ENCODE measurements around the gene C10orf71.

The C10orf71 gene

DNA sequence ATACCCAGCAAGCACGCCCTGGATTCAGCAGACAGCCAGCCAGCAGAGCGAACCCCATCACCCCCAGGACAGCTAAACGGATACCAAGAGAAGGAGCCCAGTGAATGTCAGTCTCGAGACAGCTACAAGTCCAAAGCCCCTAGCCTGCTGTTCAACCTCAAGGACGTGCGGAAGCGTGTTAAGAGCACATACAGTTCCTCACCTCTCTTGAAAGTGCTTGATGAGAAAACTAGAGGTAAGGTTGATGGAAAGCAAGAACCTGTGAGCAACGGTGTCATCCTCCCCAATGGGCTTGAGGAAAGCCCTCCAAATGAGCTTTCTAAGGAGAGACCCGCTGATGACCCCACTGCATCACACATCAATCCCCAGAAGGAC is 24.9 kb downstream of the C10orf71 start (continued):
- TF ChIP-seq, protein P1, sequence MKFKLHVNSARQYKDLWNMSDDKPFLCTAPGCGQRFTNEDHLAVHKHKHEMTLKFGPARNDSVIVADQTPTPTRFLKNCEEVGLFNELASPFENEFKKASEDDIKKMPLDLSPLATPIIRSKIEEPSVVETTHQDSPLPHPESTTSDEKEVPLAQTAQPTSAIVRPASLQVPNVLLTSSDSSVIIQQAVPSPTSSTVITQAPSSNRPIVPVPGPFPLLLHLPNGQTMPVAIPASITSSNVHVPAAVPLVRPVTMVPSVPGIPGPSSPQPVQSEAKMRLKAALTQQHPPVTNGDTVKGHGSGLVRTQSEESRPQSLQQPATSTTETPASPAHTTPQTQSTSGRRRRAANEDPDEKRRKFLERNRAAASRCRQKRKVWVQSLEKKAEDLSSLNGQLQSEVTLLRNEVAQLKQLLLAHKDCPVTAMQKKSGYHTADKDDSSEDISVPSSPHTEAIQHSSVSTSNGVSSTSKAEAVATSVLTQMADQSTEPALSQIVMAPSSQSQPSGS (tag by site-specific recombination; IDR thresholded peaks at IDR 0.05; ENCODE audit: low read depth) = no peak
- TF ChIP-seq ZNF311 (tag by site-specific recombination; IDR thresholded peaks at IDR 0.05; ENCODE audit: borderline replicate concordance) (no peak), ZFP69B (tag by site-specific recombination; IDR thresholded peaks at IDR 0.05) (no peak), ZNF37A (tag by site-specific recombination; IDR thresholded peaks at IDR 0.05) (no peak), YY2 (tag by site-specific recombination; IDR thresholded peaks at IDR 0.05) (no peak)
- TF ChIP-seq, protein P2, sequence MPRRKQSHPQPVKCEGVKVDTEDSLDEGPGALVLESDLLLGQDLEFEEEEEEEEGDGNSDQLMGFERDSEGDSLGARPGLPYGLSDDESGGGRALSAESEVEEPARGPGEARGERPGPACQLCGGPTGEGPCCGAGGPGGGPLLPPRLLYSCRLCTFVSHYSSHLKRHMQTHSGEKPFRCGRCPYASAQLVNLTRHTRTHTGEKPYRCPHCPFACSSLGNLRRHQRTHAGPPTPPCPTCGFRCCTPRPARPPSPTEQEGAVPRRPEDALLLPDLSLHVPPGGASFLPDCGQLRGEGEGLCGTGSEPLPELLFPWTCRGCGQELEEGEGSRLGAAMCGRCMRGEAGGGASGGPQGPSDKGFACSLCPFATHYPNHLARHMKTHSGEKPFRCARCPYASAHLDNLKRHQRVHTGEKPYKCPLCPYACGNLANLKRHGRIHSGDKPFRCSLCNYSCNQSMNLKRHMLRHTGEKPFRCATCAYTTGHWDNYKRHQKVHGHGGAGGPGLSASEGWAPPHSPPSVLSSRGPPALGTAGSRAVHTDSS (tag by site-specific recombination; IDR thresholded peaks at IDR 0.05) = no peak
- TF ChIP-seq, protein P3, sequence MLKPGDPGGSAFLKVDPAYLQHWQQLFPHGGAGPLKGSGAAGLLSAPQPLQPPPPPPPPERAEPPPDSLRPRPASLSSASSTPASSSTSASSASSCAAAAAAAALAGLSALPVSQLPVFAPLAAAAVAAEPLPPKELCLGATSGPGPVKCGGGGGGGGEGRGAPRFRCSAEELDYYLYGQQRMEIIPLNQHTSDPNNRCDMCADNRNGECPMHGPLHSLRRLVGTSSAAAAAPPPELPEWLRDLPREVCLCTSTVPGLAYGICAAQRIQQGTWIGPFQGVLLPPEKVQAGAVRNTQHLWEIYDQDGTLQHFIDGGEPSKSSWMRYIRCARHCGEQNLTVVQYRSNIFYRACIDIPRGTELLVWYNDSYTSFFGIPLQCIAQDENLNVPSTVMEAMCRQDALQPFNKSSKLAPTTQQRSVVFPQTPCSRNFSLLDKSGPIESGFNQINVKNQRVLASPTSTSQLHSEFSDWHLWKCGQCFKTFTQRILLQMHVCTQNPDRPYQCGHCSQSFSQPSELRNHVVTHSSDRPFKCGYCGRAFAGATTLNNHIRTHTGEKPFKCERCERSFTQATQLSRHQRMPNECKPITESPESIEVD (tag by site-specific recombination; IDR thresholded peaks at IDR 0.05) = no peak

DNA sequence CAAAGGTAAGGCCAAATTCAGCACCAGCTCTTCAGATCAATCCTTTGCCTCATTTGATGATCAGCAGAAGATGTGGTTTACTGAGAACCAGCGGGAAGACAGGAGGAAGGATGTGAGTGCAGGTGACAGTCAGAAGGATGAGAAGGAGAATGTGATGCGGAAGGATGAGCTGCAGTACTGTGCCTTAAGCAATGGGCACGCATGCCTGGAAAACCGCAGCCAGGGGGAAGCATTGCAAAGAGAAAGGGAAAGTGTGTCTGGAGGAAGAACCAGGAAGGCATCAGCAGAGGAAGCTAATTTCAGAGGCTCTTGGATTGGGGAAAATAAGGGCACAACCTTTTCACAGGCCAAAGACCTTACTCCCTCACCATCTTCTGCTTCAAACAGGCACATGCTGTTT is 25.7 kb downstream of the C10orf71 start:
- TF ChIP-seq ZEB2 (tag by site-specific recombination; IDR thresholded peaks at IDR 0.05) (no peak), ZNF654 (tag by site-specific recombination; IDR thresholded peaks at IDR 0.05; ENCODE audit: low read depth) (peak; percentile 27; the same call in 1 of the 2 replicates), ZNF837 (tag by site-specific recombination; IDR thresholded peaks at IDR 0.05) (no peak)
- TF ChIP-seq, protein P4, sequence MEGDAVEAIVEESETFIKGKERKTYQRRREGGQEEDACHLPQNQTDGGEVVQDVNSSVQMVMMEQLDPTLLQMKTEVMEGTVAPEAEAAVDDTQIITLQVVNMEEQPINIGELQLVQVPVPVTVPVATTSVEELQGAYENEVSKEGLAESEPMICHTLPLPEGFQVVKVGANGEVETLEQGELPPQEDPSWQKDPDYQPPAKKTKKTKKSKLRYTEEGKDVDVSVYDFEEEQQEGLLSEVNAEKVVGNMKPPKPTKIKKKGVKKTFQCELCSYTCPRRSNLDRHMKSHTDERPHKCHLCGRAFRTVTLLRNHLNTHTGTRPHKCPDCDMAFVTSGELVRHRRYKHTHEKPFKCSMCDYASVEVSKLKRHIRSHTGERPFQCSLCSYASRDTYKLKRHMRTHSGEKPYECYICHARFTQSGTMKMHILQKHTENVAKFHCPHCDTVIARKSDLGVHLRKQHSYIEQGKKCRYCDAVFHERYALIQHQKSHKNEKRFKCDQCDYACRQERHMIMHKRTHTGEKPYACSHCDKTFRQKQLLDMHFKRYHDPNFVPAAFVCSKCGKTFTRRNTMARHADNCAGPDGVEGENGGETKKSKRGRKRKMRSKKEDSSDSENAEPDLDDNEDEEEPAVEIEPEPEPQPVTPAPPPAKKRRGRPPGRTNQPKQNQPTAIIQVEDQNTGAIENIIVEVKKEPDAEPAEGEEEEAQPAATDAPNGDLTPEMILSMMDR (tag by site-specific recombination; IDR thresholded peaks at IDR 0.05) = peak; percentile 47; the same call in 1 of the 2 replicates
- Histone ChIP-seq H3K9me3 (ENCODE audit: control insufficient read depth, insufficient read depth, low read depth, low read length) (no peaks in the 10 kb centered on the region), H3K27ac (ENCODE audit: extremely low read depth, low read depth, low read length) (no peak overlapping the region), H3K4me3 (ENCODE audit: low read depth, low read length) (no peak overlapping the region), H3K4me1 (ENCODE audit: control insufficient read depth, insufficient read depth, low read length) (no peaks in the 10 kb centered on the region), H3K36me3 (ENCODE audit: control insufficient read depth in 2 of 2, insufficient read depth in 1 of 2, low read length in 2 of 2) (no peaks in the 10 kb centered on the region)
- ChIA-PET CTCF (interaction anchor here (0.7 to 2.2 kb wide), 3 partner anchors 83 to 302 kb away, joined by 3 to 5 read pairs (median 3); no protein-coding TSS in a partner anchor), POLR2A (no interaction called here)

DNA sequence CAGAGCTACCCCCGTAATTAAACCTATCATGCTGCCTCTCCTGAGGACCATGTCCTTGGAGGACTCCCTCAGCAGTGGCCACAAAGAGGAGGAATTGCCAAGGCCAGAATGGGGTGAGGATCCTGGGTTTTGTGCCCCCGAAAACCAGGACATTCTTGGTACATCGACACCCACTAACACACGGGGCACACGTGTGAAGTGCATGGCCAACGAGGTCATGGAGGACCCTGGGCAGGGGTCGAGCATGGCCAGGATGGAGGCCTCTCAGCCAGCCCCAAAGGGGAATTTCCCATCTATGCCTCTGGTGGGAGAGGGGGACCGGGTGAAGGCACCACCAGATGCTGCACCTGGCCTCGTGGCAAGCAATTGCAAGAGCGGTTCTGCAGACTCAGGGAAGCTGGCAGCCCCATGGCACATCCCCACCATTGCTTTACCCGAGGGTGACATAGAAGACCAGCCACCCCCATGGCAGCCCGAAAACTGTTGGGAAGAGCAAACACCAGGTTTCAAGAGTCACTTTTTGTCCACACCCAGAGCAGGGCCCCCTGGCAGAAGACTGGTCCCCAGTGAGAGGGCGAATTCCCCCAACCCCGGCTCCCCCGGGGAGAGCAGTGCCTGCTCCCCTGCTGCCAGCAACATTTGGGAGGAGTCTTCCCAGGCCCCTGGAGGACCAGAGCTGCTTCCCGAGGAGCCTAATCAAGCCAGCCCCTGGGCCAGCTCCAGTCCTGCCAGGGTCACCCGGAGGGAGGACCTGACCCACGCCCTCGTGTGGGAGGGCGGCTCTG is 26.4 kb downstream of the C10orf71 start:
- Histone ChIP-seq H3K4me1 (ENCODE audit: control insufficient read depth, insufficient read depth, low read length) (no peaks in the 10 kb centered on the region), H3K36me3 (ENCODE audit: control insufficient read depth in 2 of 2, insufficient read depth in 1 of 2, low read length in 2 of 2) (no peaks in the 10 kb centered on the region), H3K9me3 (ENCODE audit: control insufficient read depth, insufficient read depth, low read depth, low read length) (no peaks in the 10 kb centered on the region), H3K27ac (ENCODE audit: extremely low read depth, low read depth, low read length) (no peak overlapping the region), H3K4me3 (ENCODE audit: low read depth, low read length) (no peak overlapping the region)
- POLR2A ChIA-PET = no interaction called here
- TF ChIP-seq GLI2 (tag by site-specific recombination; IDR thresholded peaks at IDR 0.05; ENCODE audit: borderline replicate concordance, low read depth) (no peak), GLIS1 (tag by site-specific recombination; IDR thresholded peaks at IDR 0.05) (0 out of 2 replicates have a peak, but pooled peaks have one; percentile 15)
- CTCF ChIA-PET = interaction anchor here (0.7 to 2.2 kb wide), 4 partner anchors 82 to 467 kb away, joined by 3 to 5 read pairs (median 3); no protein-coding TSS in a partner anchor
